ENCODE results near the gene NCBP1. TPM values are rescaled to one million over a fixed set of nuclear protein-coding genes. Genes with fewer than 3 reads are reported as not detected.

The NCBP1 gene
- polyA plus RNA-seq, 10 donors, result 27.6 to 44.2 (median 38.5) TPM

DNA sequence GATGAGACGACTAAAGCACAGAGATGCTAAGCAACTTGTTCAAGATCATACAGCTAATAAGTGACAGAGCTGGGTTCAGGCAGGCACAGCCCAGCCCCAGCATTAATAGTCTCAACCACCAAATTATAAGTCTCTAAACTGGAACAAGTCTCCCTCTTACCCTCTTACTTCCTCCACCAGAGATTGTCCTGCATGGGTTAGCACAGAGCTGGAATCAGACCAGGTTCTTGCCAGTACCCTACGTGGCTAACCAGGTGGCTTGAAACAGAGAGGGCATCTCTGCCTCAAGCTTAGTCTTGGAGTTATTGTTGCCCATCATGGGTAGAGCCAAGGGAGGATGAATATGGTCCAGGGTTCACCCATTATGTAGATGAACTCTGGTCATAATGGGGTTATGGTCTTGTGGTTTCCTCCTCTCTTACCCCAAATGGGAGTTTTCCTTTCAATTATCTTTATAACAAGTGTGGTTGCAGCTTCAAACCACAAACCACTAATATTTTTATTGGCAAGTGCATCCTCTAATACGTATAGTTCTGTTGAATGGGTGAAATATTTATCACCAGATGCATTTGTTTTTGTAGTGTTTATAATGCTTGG, 71.8 kb downstream of the NCBP1 start:
- no peak for DNase-seq

DNA sequence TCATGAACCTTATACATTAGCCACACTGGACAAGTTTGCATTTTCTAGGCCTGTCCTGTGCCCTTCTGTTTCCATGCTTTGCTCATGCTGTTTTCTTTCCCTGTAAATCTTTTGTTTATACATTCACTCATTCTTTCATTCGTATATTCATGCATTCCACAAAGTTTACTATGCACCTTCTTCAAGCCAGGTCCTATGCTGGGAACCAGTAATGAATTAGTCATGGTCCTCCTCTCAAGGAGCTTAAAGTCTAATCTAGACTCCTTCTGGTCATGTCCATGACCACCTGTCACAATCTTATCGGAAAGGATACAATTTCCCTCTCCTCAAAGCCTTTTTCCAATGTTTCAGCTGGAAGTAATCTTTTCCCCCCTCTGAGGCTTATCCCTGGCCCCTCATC, 72.6 kb downstream of the NCBP1 start:
- no peak for DNase-seq

DNA sequence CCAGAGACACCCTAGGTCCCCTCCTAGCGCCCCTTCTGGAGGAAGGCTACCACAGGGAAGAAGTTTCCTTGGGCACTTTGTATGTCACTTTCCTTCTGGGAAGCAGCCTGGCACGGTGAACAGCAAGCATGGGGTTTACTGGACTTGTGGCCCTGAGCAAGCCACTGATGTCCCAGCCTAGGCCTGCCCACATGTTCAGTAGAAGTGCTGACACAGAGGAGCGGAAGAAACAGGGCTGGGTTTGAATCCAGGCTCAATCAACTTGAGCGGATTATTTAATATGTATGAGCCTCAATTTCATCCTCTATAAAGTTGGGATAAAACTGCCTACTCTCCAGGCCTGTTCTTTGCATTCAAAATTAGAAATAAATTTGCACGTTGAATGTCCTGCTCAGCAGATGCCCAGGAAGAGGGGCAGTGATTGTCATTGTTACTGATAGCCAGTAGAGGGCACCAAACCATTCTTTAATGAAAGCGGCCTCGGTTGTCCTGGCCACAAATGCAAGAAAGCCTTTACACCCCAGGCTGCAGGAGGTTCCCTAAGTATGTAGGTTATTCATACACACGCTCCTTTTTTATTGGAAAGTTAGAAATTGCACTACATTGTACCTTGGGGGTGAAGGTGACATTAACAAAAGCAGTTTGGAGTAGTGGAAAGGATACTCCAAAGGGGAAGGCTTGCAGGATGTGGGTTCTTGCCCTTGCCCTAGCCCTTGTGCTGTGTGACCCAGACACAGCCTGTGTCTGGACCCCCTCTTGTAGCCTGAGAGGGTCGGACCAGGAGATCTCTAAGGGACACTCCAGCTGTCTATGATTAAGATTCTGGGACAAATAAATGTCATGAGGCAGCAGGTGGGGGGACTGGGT, 77.0 kb downstream of the NCBP1 start:
- DNase-seq, result peak; percentile 47 to 75 (median 62)

DNA sequence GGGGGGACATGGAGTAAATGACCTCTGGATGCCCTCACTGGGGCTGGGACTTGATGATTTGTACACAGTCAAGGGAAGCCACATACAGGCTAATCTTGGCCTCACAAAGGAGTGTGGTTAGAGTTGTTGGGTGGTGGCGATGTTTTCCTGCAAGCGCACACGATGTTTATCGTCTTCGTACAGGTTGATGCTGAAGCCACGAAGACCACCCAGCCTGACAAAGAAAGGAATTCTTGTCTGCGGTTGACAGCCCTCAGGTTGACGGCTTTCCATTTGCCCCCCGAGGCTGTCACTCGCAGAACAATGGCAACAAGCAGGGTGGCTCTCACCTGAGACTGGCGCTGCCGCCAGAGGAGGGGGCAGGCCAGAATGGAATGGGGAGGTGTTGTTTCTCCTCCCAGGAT, 77.6 kb downstream of the NCBP1 start:
- DNase-seq, result no peak

DNA sequence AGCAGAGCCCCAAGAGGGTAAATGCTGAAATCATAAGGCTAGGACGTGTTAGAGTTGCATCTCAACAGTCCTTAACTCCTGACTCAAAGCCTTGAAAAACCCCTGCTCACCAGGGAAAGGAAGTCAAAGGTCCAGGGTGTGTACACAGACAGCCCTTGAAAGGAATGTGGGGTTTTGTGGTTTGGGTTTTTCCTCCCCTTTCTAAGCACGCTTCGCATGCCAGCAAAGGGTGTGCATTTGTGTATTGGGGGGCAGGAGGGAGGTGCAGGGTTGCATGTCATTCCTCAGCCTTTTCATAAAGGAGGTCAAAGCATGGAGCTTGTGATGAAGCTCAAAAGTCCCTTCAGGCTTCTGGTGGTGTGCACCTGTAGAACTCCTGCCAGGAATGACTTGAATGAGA, 80.8 kb downstream of the NCBP1 start:
- no peak for DNase-seq

DNA sequence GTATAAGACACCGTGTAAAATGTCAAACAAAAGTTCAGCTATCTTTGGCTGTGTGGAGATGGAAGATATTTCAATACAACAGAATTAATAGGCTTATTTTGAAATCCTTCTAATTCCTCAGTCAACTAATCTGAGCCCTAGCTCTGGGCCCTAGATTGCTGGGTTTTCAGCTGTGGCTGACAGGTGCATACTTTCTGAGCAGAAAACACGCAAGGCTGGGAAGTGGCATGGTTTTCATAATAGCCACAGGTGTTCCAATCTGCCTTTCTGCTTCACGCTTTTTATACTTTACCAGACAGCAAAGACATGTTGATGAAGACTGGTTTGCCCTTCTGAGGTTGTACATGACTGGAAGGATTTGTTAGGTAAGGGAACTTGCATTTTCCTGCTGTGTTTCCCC, 84.2 kb downstream of the NCBP1 start:
- no peak for DNase-seq

DNA sequence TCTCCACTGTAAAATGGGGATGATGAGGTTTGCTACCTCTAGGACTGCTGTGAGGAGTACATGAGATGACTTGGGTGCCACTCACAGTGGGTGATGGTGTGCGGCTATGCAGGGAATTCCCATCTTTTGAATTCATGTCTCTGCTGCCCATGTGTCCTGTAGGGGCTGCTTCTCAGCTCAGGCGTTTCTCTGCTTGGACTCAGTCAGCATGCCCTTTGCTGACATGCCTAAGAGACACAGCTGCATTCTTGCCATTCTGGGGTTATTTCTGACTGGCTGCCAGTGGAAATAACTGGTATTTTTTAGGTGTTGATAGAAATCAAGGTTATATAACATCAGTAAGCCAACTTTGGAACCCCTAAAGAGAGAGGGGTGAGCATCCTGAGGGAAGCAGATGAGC, 87.8 kb downstream of the NCBP1 start:
- no peak for DNase-seq

DNA sequence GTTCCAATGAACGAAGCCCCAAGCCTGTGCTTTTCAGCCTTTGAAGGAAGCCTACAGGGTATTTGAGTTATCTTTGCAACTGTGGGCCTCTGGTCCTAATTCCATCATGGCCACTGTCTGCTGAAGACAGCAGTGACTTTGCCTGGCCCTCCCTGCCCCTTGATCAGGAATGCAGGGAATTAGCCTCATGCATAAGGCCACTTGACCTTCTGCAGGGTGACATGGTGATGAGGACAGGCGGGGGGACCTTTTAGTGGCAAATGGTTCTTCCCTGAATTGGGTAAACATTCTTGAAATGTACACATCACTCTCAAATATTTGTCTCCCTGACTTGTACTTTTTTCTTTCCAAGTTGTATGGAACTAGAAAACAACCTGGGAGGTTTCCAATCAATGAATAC, 88.7 kb downstream of the NCBP1 start:
- DNase-seq, result no peak

Other genes starting within 250 kb of the NCBP1 start
- 1 to 10 TPM; 4.0 to 5.7 (median 5.0) TPM for gene TDRD7, start 221.7 kb upstream of the NCBP1 start, polyA plus RNA-seq (ENCODE audit: insufficient read length in 10 of 10)
- gene TMOD1, start 132.2 kb upstream of the NCBP1 start, polyA plus RNA-seq (ENCODE audit: insufficient read length in 10 of 10), result 100 to 1,000 TPM in 9 of 10 donors, 10 to 100 TPM in 1; 70.8 to 161 (median 128) TPM
- 10 to 100 TPM; 15.5 to 31.7 (median 25.3) TPM for gene TSTD2, start 453 bp upstream of the NCBP1 start, polyA plus RNA-seq (ENCODE audit: insufficient read length in 10 of 10)
- 10 to 100 TPM; 16.5 to 26.7 (median 20.1) TPM for gene XPA, start 63.5 kb downstream of the NCBP1 start, polyA plus RNA-seq (ENCODE audit: insufficient read length in 10 of 10)
- gene FOXE1, start 219.4 kb downstream of the NCBP1 start, polyA plus RNA-seq (ENCODE audit: insufficient read length in 10 of 10), result under 1 TPM in 1 of 10 donors, not detected in 9; 0.07 TPM

All from muscle of back (tissue), 11 donors.